Transverse colon (tissue), 4 donors: ENCODE measurements around the gene DLL1.

Experiments
- CTCF ChIP-seq, 5 experiments: fragments of 200-600 bp in 3 of 5; fragments of 450-650 bp in 2 of 5; sonication (generic) in 3 of 5; IDR thresholded peaks; 1 replicate in 2 of 5; 2 replicates in 3 of 5; pipeline ENCODE4 v1.5.1; 2016 to 2017; ENCODE audit warnings: antibody characterized with exemption in 5 of 5, inconsistent platforms in 3 of 5, mild to moderate bottlenecking in 2 of 5, moderate library complexity in 1 of 5
- POLR2A ChIP-seq: fragments of 450-650 bp; IDR thresholded peaks from one replicate; pipeline ENCODE4 v1.6.1; 2016; ENCODE audit warnings: antibody characterized with exemption, mild to moderate bottlenecking, moderate library complexity
- POLR2AphosphoS5 ChIP-seq, 3 donors: sonication (generic); formaldehyde crosslinking; IDR thresholded peaks; one replicate each; pipeline ENCODE4 v1.6.1; 2016; ENCODE audit warnings: antibody characterized with exemption in 3 of 3

GRCh38 chr6:170269151-170269845 lies 21.6 kb downstream of the DLL1 start:
- TF ChIP-seq POLR2A (peak; percentile 14), CTCF (IDR thresholded peaks at IDR 0.05) (no peak), POLR2AphosphoS5 (IDR thresholded peaks at IDR 0.05) (peak in 1 of 3 donors; percentile 24)
